Measurements from ENCODE around the gene DDX24.
A peak's percentile ranks its signal among the peaks of the same experiment; 100 is the strongest.

Gene DDX24

GRCh38 chr14:94037954-94038353, 43.0 kb downstream of the DDX24 start:
- no peak for TF ChIP-seq CTCF (IDR thresholded peaks at IDR 0.05)
- no peak for TF ChIP-seq ZFX (IDR thresholded peaks at IDR 0.05; ENCODE audit: borderline replicate concordance)
- H3K27ac ChIP-seq: no peak overlapping the region

DNA sequence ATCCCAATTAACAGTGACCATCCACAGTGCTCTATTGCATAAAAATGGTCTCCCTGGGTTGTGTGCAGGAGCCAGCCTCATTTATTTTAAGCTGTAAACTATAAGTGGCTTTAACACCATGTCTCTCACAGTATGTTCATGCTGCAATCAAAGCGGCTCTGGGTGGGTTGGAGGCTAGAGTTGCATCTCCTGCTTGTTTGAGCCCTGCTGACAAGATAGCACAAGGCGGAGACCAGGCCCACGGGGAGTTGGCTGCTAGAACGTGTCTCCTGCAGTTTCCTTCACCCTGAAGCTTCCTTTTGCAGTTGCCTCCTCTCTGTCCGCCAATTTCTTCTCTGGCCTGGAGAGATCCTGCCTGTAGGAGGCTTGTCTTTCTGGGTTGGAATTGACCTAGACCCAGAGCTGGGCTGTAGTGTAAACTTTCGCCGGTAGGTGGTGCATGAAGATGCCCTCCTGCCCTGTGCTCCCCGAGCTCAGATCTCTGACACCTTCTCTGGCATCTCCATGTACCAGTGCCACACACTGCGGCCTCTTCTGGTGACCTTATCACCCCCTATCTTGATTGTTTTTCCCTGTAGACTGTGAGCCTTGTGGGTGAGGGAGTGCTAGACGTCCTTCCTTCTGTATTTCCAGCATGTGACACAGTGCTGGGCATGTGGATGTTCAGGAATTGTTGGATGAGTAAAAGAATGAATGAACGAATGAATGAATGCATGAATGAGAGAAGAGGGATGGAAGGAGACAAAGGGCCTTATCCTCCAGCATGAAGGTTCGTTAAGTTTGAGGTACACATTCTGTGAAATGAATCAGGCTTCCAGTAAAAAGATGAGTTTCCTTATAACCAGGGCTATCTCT, 44.5 kb downstream of the DDX24 start:
- no peak overlapping the region for H3K27ac ChIP-seq

GRCh38 chr14:94034886-94035285, 46.1 kb downstream of the DDX24 start:
- TF ChIP-seq ZFX (IDR thresholded peaks at IDR 0.05; ENCODE audit: borderline replicate concordance) (no peak), CTCF (IDR thresholded peaks at IDR 0.05) (no peak)
- H3K27ac ChIP-seq: no peak overlapping the region

More for the DNA sequence above, 44.5 kb downstream of the DDX24 start:
- TF ChIP-seq ZFX (IDR thresholded peaks at IDR 0.05; ENCODE audit: borderline replicate concordance) (no peak), CTCF (IDR thresholded peaks at IDR 0.05) (peak; percentile 87)

DNA sequence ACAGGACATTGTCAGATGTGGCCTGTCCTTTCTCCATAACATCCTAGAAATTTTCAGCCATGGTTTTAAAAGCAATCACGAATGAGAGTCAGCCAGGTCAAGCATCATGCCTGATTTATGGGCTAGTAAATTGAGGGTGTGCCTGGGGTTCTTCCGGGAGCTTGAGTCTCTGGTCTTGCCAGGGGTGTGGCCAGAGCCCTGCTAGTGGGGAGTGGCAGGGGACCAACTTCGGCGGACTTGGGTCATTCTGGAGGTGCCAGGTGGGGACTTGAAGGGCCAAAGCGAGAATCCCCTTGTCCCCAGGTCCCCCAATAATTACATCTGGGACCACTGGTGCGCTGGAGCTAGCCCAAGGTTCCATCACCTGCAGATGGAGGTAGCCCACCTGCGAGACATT, 49.1 kb downstream of the DDX24 start:
- no peak overlapping the region for H3K27ac ChIP-seq
- TF ChIP-seq ZFX (IDR thresholded peaks at IDR 0.05; ENCODE audit: borderline replicate concordance): no peak
- TF ChIP-seq CTCF (IDR thresholded peaks at IDR 0.05): no peak

DNA sequence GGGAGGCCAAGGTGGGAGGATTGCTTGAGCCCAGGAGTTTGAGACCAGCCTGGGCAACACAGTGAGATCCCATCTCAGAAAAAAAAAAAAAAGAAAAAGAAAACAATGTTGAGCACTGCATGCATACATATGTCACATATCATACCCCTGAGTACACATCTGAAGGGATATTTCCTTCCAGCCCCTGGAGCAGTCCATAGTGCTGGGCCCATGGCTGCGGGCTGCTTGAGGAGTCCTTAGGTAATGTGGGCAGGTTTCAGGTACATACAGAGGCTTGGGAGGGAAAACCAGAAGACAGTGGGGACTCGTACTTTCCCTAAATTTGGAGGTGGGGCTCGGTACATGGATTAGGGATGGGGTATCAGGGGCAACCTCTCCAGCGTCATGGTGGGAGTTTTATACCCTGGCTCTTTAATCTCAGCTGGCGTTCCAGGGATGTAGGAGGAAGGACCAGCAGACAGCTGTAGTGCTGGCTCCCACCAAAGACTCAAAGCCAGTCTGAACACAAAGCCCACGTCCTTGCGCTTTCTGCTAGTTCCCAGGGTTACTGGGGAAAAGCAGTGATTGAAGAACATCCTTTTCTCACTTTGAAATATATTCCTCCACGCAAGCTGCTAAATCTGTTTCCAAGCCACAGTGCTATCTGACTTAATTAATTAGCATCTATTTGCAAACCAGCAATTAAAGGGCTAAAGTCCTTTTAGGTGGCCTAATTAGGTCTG, 49.7 kb downstream of the DDX24 start:
- no peak overlapping the region for H3K27ac ChIP-seq
- TF ChIP-seq CTCF (IDR thresholded peaks at IDR 0.05) (no peak), ZFX (IDR thresholded peaks at IDR 0.05; ENCODE audit: borderline replicate concordance) (no peak)

DNA sequence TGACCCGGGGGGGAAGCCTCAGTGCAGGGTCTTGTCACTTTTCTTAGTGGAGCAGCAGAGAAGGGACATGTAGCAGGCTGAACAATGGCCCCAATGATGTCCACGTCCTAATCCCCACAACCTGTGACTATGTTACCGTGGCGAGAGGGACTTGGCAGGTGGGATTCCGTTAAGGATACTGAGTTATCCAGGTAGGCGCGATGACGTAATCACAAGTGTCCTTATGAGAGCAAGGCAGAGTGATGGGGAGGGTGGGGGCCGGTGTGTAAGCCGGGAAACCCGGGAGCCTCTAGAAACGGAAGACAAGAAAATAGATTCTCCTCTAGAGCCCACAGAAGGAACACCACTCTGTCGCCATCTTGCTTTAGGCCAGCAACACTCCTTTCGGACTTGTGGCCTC, 50.4 kb downstream of the DDX24 start:
- TF ChIP-seq CTCF (IDR thresholded peaks at IDR 0.05): no peak
- TF ChIP-seq ZFX (IDR thresholded peaks at IDR 0.05; ENCODE audit: borderline replicate concordance): no peak
- H3K27ac ChIP-seq: no peak overlapping the region

- H3K27ac ChIP-seq: no peak overlapping the region
- TF ChIP-seq ZFX (IDR thresholded peaks at IDR 0.05; ENCODE audit: borderline replicate concordance) (no peak), CTCF (IDR thresholded peaks at IDR 0.05) (no peak)
These were observed 51.3 kb downstream of the DDX24 start for GRCh38 chr14:94029671-94030203.
